HCT116 (cell line): ENCODE results near the gene ATXN2. TPM values are rescaled to one million over a fixed set of nuclear protein-coding genes. Genes with fewer than 3 reads are reported as not detected.

Experiments used
- ATAC-seq: fragments of 200-7000 bp; cut with Tn5 transposase; 2 replicates; pipeline ENCODE4 v1.9.1; 2020; ENCODE audit warnings: mild to moderate bottlenecking, moderate library complexity
- BruUV-seq: library from RNA; stranded (reverse); fragments of 400-500 nt; replicated peaks from 2 replicates; lab custom pipeline; 2021; lab: Mats Ljungman, UMichigan
- CTCF ChIA-PET: fragments of 300-600 bp; sonication (Branson Sonifier 250); formaldehyde crosslinking; loops from one replicate; lab custom pipeline; 2021; ENCODE audit warnings: antibody characterized with exemption; lab: Charles Lee
- POLR2A ChIA-PET: fragments of 300-600, 350-600 bp; sonication (Branson Sonifier 250); formaldehyde crosslinking; loops from one replicate; lab custom pipeline; 2021; ENCODE audit warnings: antibody characterized with exemption; lab: Charles Lee
- RAD21 ChIA-PET, 2 experiments: fragments of 300-600 bp; sonication (Branson Sonifier 250); formaldehyde crosslinking; loops; one replicate each; lab custom pipeline; 2023; ENCODE audit warnings: low total read pairs in 2 of 2; ENCODE audit not compliant: uncharacterized antibody in 2 of 2, unreplicated experiment in 2 of 2, low non-redundant PET in 1 of 2; lab: Charles Lee
- DNase-seq: peaks from one replicate; pipeline ENCODE4 v3.0.0-alpha.2; 2010; ENCODE audit warnings: low read depth, low spot score
- H2AFZ ChIP-seq: fragments of 200-600 bp; shearing (Covaris generic), sonication (generic); 2 replicates; pipeline ENCODE4 v1.6.1; 2017; ENCODE audit warnings: low read depth, mixed run types, mixed read lengths, antibody characterized with exemption, low read length; ENCODE audit not compliant: poor library complexity, severe bottlenecking
- H3K27ac ChIP-seq: 2 replicates; pipeline ENCODE4 v1.5.1; 2012; ENCODE audit warnings: low read depth, low read length
- H3K27me3 ChIP-seq: fragments of 200-600 bp; sonication (generic); 2 replicates; pipeline ENCODE4 v1.6.1; 2016; ENCODE audit warnings: mixed run types, low read length, mixed read lengths; ENCODE audit not compliant: insufficient read depth
- H3K36me3 ChIP-seq, 2 experiments: fragments of 200-500 bp in 1 of 2; fragments of 200-600 bp in 1 of 2; sonication (Bioruptor generic) in 1 of 2; sonication (generic) in 1 of 2; 2 replicates each; pipeline versions ENCODE4 v1.5.1 to v1.6.1; 2014 to 2016; ENCODE audit warnings: low read length in 2 of 2, inconsistent platforms in 1 of 2, mixed read lengths in 1 of 2, mixed run types in 1 of 2; ENCODE audit not compliant: insufficient read depth in 2 of 2, control insufficient read depth in 1 of 2
- H3K4me1 ChIP-seq, 2 experiments: fragments of 200-600 bp in 1 of 2; sonication (generic) in 1 of 2; 2 replicates each; pipeline versions ENCODE4 v1.5.1 to v1.6.1; 2012 to 2017; ENCODE audit warnings: low read length in 2 of 2, inconsistent platforms in 1 of 2, mild to moderate bottlenecking in 1 of 2, mixed read lengths in 1 of 2, mixed run types in 1 of 2, moderate library complexity in 1 of 2; ENCODE audit not compliant: insufficient read depth in 2 of 2, control insufficient read depth in 1 of 2
- H3K4me2 ChIP-seq: fragments of 200-600 bp; sonication (generic); 2 replicates; pipeline ENCODE4 v1.6.1; 2017; ENCODE audit warnings: mixed run types, low read length, mixed read lengths
- H3K4me3 ChIP-seq, 2 experiments: fragments of 200-600 bp in 1 of 2; sonication (generic) in 1 of 2; replicated peaks in 1 of 2; 2 replicates each; pipeline ENCODE4 v1.5.1; 2011 to 2016; ENCODE audit warnings: low read length in 2 of 2, control low read depth in 1 of 2, low read depth in 1 of 2, mild to moderate bottlenecking in 1 of 2, mixed read lengths in 1 of 2, mixed run types in 1 of 2
- H3K79me2 ChIP-seq: fragments of 200-600 bp; sonication (generic); 2 replicates; pipeline ENCODE4 v1.6.1; 2017; ENCODE audit warnings: mild to moderate bottlenecking, mixed run types, low read length, moderate library complexity, mixed read lengths; ENCODE audit not compliant: insufficient read depth
- H3K9ac ChIP-seq: fragments of 200-600 bp; sonication (generic); 2 replicates; pipeline ENCODE4 v1.6.1; 2016; ENCODE audit warnings: low read length, mixed read lengths
- H3K9me2 ChIP-seq: fragments of 200-600 bp; sonication (generic), shearing (Covaris generic); 2 replicates; pipeline ENCODE4 v1.6.1; 2017; ENCODE audit warnings: mixed run types, mild to moderate bottlenecking, moderate library complexity; ENCODE audit not compliant: insufficient read depth
- H3K9me3 ChIP-seq, 2 experiments: fragments of 200-500 bp in 1 of 2; fragments of 200-600 bp in 1 of 2; sonication (Bioruptor generic) in 1 of 2; sonication (generic) in 1 of 2; 2 replicates each; pipeline ENCODE4 v1.6.1; 2014 to 2017; ENCODE audit warnings: low read length in 2 of 2, mixed read lengths in 2 of 2, inconsistent platforms in 1 of 2, low read depth in 1 of 2, mild to moderate bottlenecking in 1 of 2, mixed run types in 1 of 2, moderate library complexity in 1 of 2; ENCODE audit not compliant: control insufficient read depth in 1 of 2, insufficient read depth in 1 of 2
- H4K20me1 ChIP-seq: fragments of 200-600 bp; sonication (generic), shearing (Covaris generic); 2 replicates; pipeline ENCODE4 v1.6.1; 2017; ENCODE audit warnings: mixed run types, mild to moderate bottlenecking, moderate library complexity; ENCODE audit not compliant: insufficient read depth
- EGR1 ChIP-seq: IDR thresholded peaks from 2 replicates; pipeline ENCODE4 v1.6.1; 2012; ENCODE audit warnings: low read depth
- ELF1 ChIP-seq: IDR thresholded peaks from 2 replicates; pipeline ENCODE4 v1.6.1; 2012; ENCODE audit warnings: low read depth, borderline replicate concordance
- EZH2 ChIP-seq: fragments of 200-600 bp; sonication (generic); IDR thresholded peaks from 2 replicates; pipeline ENCODE4 v1.6.1; 2017; ENCODE audit warnings: antibody characterized with exemption, mixed run types
- FOSL1 ChIP-seq: IDR thresholded peaks from 2 replicates; pipeline ENCODE4 v1.6.1; 2012; ENCODE audit warnings: low read depth
- SIN3A ChIP-seq: IDR thresholded peaks from 2 replicates; pipeline ENCODE4 v1.6.1; 2012; ENCODE audit warnings: low read depth
- SP1 ChIP-seq: IDR thresholded peaks from 2 replicates; pipeline ENCODE4 v1.6.1; 2012; ENCODE audit warnings: low read depth
- SRF ChIP-seq: IDR thresholded peaks from 2 replicates; pipeline ENCODE4 v1.6.1; 2012; ENCODE audit warnings: low read depth
- TCF7L2 ChIP-seq: IDR thresholded peaks from 2 replicates; pipeline ENCODE4 v1.7.0; 2011; ENCODE audit warnings: borderline replicate concordance, inconsistent platforms; ENCODE audit not compliant: insufficient read depth, insufficient read length; ENCODE audit errors: extremely low read depth
- YY1 ChIP-seq: IDR thresholded peaks from 2 replicates; pipeline ENCODE4 v1.6.1; 2011; ENCODE audit warnings: low read length, low read depth, moderate library complexity, mild to moderate bottlenecking; ENCODE audit not compliant: insufficient replicate concordance; ENCODE audit errors: extremely low read depth
- ZFX ChIP-seq: fragments of 450-650 bp; IDR thresholded peaks from 2 replicates; pipeline ENCODE4 v1.6.1; 2017
- intact Hi-C: fragments of 100-400 bp; cut with micrococcal nuclease; formaldehyde crosslinking; loops from 2 replicates; pipeline ENCODE4 v1.10.0; 2022
- total RNA-seq: library from RNA; stranded (reverse); gene quantifications from one replicate; pipeline ENCODE4 v1.2.1, GENCODE V29; 2021; ENCODE audit not compliant: unreplicated experiment
- TF ChIP-seq, protein P1 (sequence below): IDR thresholded peaks from 2 replicates; pipeline ENCODE4 v1.6.1; 2012
- TF ChIP-seq, protein P2 (sequence below): IDR thresholded peaks from 2 replicates; pipeline ENCODE4 v1.6.1; 2012; ENCODE audit warnings: low read depth

The ATXN2 gene
- total RNA-seq, 1 experiment from 2014 or later = 72.7 TPM

DNA sequence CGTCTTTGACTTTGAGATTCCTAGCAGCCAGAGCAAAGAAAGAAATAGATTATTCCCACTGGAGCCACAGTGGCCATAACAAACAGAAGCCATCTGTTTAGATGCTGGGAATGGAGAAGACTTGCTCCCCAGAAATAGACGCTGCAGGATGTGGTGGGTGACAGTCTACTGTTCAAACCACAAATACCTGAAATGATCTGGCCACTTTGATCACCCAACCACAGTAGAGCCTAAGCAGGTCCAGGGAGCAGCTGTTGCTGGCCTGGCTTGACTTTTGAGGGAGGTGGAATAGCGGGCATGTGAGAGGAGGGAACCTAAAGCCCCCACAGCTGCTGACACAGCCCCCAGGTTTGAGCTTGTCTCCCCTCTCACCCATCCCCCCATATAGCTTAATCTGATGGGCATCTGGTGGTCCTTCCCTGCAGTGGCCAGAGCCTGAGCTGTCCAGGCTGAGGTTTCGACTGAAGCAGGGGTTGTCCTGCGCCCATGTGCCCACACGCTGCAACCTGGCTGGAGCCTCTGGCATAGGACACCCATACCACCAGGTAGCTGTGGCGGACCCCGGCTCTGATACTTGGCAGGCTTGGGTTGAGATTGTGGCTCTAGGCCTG is 154.7 kb downstream of the ATXN2 start:
- no peak overlapping the region for H3K9ac ChIP-seq
- no TSS peak for BruUV-seq
- ChIA-PET CTCF (interaction anchor here (1.0 kb wide), 1 partner anchor 47 kb away, joined by 3 read pairs; no protein-coding TSS in a partner anchor), RAD21 (no interaction called here), POLR2A (no interaction called here)
- H3K27me3 ChIP-seq = no peaks in the 10 kb centered on the region
- peaks cover 20 to 27% of the 10 kb centered on the region in 2 experiments; a peak in 3 of 4 replicates for H3K36me3 ChIP-seq
- no peak overlapping the region for H3K27ac ChIP-seq
- intact Hi-C loops = no loop called here
- no peaks in the 10 kb centered on the region for H4K20me1 ChIP-seq
- DNase-seq (no peak), ATAC-seq (no peak)
- no peak overlapping the region for H2AFZ ChIP-seq
- H3K79me2 ChIP-seq = no peaks in the 10 kb centered on the region; the same call in 1 of the 2 replicates
- TF ChIP-seq ZFX (no peak), EGR1 (no peak), ELF1 (no peak), YY1 (no peak), SRF (no peak), FOSL1 (no peak)
- H3K4me1 ChIP-seq = peaks cover 0 to 5% of the 10 kb centered on the region in 2 experiments; a peak in 1 of 4 replicates
- no peaks in the 10 kb centered on the region for H3K9me3 ChIP-seq
- no peaks in the 10 kb centered on the region for H3K9me2 ChIP-seq
- no peak overlapping the region for H3K4me2 ChIP-seq
- no peak overlapping the region for H3K4me3 ChIP-seq

DNA sequence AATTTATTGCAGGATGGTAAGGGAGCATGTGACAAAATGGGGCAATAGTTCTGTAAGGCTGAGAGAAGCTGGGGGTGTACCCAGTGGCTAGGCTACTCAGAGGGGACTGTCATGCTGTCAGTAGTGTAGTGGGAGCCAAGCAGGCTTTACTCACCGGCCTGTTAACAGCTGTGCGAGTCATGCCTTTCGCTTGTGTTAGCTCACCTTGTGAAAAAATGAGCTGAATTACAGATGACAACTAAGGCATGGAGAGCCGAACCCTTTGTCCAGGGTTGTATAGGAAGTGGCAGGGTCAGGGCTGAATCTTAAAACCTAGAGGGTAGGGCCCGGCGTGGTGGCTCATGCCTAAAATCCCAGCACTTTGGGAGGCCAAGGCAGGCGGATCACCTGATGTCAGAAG is 155.5 kb downstream of the ATXN2 start:
- Histone ChIP-seq H3K9me2 (no peaks in the 10 kb centered on the region), H3K4me1 (peaks cover 0 to 7% of the 10 kb centered on the region in 2 experiments; a peak in 1 of 4 replicates), H3K79me2 (no peaks in the 10 kb centered on the region; the same call in 1 of the 2 replicates), H4K20me1 (no peaks in the 10 kb centered on the region), H3K27ac (no peak overlapping the region), H3K4me2 (no peak overlapping the region), H3K27me3 (no peaks in the 10 kb centered on the region), H3K4me3 (no peak overlapping the region), H3K9ac (no peak overlapping the region), H3K9me3 (no peaks in the 10 kb centered on the region), H2AFZ (no peak overlapping the region), H3K36me3 (peaks cover 13 to 22% of the 10 kb centered on the region in 2 experiments; a peak in 3 of 4 replicates)
- ATAC-seq (no peak), DNase-seq (no peak)
- intact Hi-C loops = no loop called here
- ChIA-PET RAD21 (no interaction called here), POLR2A (no interaction called here), CTCF (interaction anchor here (1.2 kb wide), 1 partner anchor 8 kb away, joined by 6 read pairs; no protein-coding TSS in a partner anchor)
- no TSS peak for BruUV-seq
- TF ChIP-seq TCF7L2 = no peak
- TF ChIP-seq EZH2 = no peak
- TF ChIP-seq ZFX = no peak
- TF ChIP-seq SIN3A = no peak
- TF ChIP-seq SP1 = no peak
- TF ChIP-seq, protein P1, sequence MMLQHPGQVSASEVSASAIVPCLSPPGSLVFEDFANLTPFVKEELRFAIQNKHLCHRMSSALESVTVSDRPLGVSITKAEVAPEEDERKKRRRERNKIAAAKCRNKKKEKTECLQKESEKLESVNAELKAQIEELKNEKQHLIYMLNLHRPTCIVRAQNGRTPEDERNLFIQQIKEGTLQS = no peak
- no peak for TF ChIP-seq EGR1
- TF ChIP-seq, protein P2, sequence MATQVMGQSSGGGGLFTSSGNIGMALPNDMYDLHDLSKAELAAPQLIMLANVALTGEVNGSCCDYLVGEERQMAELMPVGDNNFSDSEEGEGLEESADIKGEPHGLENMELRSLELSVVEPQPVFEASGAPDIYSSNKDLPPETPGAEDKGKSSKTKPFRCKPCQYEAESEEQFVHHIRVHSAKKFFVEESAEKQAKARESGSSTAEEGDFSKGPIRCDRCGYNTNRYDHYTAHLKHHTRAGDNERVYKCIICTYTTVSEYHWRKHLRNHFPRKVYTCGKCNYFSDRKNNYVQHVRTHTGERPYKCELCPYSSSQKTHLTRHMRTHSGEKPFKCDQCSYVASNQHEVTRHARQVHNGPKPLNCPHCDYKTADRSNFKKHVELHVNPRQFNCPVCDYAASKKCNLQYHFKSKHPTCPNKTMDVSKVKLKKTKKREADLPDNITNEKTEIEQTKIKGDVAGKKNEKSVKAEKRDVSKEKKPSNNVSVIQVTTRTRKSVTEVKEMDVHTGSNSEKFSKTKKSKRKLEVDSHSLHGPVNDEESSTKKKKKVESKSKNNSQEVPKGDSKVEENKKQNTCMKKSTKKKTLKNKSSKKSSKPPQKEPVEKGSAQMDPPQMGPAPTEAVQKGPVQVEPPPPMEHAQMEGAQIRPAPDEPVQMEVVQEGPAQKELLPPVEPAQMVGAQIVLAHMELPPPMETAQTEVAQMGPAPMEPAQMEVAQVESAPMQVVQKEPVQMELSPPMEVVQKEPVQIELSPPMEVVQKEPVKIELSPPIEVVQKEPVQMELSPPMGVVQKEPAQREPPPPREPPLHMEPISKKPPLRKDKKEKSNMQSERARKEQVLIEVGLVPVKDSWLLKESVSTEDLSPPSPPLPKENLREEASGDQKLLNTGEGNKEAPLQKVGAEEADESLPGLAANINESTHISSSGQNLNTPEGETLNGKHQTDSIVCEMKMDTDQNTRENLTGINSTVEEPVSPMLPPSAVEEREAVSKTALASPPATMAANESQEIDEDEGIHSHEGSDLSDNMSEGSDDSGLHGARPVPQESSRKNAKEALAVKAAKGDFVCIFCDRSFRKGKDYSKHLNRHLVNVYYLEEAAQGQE = no peak
